GM12801 (cell line): ENCODE data around the gene SPON1.

Source experiments
- TF ChIP-seq, protein P1 (sequence below): IDR thresholded peaks from one replicate; pipeline ENCODE4 v1.5.1; 2011; ENCODE audit warnings: control low read depth; ENCODE audit not compliant: insufficient read length; ENCODE audit errors: extremely low read depth

SPON1 gene

DNA sequence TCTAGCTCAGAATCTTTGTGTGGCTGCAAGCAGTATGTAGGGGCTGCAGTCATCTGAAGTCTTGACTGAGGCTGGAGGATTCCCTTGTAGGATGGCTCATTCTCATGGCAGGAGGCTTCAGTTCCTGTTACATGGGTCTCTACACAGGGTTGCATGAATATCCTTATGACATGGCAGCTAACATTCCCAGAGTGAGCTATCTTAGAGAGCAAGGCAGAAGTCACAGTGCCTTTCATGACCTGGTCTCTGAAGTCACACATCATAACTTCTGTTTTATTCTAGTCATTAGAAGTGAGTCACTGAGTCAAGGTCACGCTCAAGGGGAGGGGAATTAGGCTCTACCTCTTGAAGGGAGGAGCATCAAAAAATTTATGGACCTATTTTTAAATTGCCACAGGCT lies 10.3 kb upstream of the SPON1 start:
- TF ChIP-seq, protein P1, sequence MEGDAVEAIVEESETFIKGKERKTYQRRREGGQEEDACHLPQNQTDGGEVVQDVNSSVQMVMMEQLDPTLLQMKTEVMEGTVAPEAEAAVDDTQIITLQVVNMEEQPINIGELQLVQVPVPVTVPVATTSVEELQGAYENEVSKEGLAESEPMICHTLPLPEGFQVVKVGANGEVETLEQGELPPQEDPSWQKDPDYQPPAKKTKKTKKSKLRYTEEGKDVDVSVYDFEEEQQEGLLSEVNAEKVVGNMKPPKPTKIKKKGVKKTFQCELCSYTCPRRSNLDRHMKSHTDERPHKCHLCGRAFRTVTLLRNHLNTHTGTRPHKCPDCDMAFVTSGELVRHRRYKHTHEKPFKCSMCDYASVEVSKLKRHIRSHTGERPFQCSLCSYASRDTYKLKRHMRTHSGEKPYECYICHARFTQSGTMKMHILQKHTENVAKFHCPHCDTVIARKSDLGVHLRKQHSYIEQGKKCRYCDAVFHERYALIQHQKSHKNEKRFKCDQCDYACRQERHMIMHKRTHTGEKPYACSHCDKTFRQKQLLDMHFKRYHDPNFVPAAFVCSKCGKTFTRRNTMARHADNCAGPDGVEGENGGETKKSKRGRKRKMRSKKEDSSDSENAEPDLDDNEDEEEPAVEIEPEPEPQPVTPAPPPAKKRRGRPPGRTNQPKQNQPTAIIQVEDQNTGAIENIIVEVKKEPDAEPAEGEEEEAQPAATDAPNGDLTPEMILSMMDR: no peak

- TF ChIP-seq, protein P1: no peak
Measured at GRCh38 chr11:13952668-13953067, 9.9 kb upstream of the SPON1 start.

DNA sequence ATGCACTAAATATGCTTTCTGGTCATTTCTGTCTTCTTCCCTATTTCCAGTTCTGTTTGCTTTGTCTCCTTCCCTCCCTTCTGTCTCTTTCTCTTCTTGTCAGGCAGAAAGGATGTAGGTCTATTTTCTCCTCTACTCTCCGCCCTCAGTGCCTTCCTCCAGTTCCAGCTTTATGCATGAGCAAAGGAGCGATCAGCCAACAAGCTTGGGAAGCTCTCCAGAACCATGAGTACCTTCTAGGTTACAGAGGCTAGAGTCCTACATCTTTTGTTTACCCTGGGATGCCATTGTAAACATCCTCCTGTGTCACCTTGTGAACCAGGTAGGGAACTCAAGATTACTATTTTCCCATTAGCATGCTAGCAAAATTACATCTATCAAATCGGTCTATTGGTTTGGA lies 7.9 kb upstream of the SPON1 start:
- TF ChIP-seq, protein P1: no peak

- TF ChIP-seq, protein P1: no peak
Measured at GRCh38 chr11:13955971-13956421, 6.5 kb upstream of the SPON1 start.

GRCh38 chr11:13956988-13957387 lies 5.5 kb upstream of the SPON1 start:
- TF ChIP-seq, protein P1: no peak

DNA sequence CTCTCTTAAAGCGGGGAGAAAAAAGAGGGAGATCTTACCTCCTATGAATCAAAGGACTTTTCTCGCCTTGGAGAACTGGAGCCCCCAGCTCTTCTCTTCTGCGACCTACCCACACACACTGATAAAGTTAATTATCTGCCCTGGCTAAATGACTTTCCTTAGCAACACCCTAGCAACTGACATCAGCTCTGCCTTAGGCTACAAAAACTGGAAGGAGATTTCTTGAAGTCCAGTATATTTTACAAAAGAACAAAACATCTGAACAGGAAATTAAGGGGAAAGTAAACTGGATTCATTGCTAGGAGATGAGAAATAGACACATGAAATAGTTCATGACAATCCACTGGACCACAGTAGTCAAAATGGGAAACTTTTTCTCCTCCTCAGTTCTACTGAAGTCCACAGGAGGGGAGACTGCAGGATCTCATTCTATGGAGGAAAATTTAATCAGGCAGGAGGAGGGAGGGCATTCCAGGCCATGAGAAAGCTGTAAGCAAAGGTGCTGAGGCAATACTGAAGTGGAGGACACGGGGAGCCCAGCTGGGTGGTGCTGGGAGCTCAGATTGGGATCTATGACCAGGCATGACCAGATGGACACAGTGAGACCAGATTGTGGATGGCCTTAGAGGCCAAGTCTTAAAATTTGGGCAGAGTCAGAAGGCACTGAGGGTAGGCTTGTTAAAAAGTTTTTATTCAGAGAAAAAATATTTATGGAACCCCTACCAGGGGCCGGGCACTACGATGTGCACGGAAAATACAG lies 3.7 kb upstream of the SPON1 start:
- TF ChIP-seq, protein P1: no peak

DNA sequence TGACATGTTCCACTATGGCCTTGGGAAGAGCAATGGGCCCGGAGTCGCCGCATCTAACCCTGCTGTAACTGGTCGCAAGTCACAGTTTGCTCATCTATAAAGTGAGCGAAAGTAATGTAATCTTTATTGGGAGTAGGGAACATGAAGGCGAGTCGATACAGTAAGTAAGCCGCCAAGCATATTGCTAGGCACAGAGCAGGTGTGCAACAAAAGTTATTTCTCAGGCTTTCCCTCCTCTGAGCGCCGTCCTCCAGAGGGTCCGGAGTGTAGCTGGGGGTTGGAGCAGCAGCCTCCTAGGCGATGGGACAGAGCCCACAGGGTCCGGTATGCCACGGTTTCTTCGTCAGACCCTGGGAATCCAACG lies 343 bp upstream of the SPON1 start:
- TF ChIP-seq, protein P1: no peak
